ENCODE measurements around the gene NIPA2.

- no peak for TF ChIP-seq GATA2 (IDR thresholded peaks at IDR 0.05; ENCODE audit: low read depth, low read length)
- TF ChIP-seq GATA3 (IDR thresholded peaks at IDR 0.05; ENCODE audit: low read depth, low read length), result no peak
Measured at GRCh38 chr15:22891426-22892210, 53.2 kb downstream of the NIPA2 start.

Measured in SH-SY5Y (cell line).